HG03108 (cell line): ENCODE results near the gene GGA3.

Source experiments
- ATAC-seq: cut with Tn5 transposase; IDR thresholded peaks from one replicate; pipeline ENCODE4 v1.9.1; 2021; ENCODE audit warnings: moderate library complexity; ENCODE audit not compliant: unreplicated experiment

Gene GGA3

DNA sequence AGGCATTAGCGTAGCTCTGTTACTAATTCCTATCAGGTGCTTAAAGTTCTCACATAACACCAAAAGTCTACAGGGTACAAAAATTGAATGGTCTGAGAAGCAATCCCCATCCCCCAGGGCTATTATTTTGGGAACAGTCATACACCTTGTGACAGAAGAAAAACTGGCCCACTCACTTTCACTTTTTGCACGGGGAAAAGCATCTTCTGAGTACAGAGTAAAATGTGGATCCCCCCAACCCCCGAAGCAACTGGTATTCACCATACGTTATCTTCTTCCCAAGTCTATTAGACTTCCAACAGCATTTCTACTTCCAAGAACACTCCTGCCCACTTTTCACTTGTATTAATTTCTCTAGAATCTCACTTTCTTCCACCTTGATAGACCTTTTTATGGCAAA, 11.8 kb downstream of the GGA3 start:
- ATAC-seq = no peak

DNA sequence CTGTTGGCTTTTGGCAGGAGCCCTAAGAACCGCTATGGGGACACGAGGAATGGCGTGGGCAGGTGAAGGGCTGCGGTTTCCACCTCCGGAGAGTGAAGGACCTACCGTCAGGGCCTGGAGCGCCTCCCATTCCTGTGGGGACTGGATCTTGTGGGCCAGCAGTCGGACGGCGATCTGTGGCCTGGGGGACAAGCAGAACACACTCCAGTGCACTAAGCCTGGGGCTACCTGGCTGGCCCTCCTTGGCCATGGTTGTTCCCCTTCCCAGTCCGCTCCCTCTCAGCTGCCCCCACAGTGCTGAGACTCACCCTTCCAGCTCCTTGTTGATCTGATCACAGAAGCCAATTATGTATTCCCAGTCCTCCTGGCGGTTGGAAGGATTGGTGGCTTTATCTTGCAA, 15.0 kb downstream of the GGA3 start:
- no peak for ATAC-seq

DNA sequence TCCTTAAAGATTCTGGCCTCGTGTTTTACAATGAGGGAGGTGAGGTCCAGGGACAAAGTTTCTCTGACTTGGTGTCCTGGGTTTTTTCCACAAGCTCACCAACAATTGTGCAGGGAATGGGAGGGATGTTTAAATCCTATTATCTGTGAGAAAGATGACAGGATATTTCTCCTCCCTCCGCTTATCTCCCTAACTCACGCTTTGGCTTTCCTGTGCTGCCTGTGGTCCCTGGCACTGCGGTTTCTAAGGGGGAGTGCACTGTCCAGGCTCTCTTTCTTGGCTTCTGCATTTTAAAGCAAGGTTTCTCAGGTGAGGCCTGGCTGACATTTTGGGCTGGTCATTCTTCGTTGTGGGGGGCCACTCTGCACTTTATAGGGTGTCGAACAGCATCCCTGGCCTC, 16.4 kb downstream of the GGA3 start:
- no peak for ATAC-seq

DNA sequence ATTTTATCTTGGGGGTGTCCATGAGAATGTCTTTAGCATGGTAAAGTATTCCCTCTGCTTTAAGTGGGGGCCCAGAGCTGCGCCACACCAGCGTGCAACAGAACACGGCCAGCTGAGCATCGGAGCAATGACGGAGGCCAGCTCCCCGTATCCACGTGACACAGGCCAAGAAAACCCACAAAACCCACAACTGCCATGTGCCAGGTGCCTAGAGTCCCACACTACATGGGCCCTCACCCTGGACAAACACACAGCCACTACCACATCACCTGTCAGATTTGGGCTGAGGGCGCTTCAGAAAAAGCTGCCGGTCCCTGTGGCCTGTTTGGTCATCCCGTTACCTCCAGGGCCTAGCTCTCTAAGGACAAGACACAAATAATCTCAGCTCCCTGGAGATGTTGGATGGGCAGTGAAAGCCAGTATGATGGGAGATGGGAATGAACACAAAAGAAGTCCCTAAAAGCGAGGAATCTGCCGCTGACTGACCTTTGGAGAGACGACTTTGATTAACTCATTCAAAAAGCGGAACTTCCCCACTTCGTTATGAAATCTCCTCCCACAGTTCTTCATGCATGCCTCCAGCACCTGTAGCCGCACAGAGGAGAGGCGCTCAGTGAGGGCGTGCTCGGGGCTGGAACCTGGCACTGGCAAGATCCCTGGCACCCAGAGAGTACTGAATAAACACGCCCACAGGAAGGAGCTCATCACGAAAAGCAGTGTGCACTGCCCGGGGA, 17.1 kb downstream of the GGA3 start:
- no peak for ATAC-seq

DNA sequence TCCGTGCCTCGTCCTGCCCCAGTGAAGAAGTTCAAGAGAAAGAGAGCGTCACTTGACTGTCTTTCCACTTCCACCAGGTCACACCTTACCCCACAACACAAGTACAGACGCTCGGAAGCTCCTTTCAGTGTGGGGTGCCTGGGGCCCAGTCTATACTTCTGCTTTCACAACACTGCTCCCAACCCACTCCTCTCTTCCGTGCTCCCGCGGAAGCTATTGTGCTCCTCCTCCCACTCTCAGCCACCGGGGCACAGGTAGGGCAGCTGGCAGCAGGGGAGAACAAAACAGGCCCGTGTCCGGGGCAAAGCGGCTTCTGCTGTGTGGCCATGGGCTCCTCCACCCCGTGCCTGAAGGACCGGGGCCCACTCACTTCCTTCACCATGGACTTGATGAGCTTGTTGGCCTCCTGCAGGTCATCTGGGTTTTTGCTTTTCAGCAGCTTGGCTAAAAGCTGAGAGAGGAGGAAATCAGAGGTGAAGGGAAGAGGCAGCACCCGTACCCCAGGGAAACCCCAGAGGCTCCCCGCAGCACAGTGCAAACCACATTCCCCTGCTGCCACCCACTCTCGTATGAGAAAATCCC, 18.9 kb downstream of the GGA3 start:
- no peak for ATAC-seq

DNA sequence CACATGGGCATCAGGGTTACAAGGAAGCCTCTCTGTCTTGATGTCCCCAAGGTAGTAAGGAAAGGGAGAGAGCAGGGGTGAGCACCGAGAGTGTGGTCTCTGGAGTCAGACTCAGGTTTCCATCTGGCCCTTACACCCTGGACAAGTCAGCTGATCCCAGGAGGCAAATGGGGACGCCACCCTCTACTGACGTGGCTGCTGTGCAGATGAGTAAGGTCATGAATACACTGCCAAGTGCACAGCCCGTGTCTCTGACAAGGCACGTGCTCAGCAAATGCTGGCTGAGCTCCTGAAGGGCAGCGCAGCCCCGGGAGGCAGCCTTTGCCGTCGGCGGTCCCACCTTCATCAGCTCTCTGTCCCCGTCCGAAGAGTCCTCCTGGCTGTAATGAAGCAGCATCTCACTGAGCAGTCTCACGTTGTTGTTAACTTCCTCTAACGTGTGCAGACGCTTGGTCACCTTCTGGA, 19.4 kb downstream of the GGA3 start:
- no peak for ATAC-seq

DNA sequence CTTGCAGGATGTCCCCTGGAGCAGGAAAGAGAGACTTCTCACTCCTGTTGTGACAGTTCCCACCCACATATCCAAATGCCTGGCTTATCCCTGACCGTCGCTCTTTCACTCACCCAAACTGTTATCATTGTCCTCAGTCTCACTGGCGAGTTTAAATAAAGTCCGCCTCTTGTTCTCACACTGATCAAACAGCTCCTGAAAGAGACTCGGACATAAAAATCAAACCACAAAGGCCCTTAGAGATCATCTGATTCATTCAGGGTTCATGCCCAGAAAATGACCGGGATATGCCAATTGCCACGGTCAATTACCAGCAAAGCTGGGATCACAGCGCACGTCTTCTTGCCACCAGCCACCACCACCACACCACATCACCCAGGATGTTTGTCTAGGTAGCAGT, 19.9 kb downstream of the GGA3 start:
- ATAC-seq = no peak

DNA sequence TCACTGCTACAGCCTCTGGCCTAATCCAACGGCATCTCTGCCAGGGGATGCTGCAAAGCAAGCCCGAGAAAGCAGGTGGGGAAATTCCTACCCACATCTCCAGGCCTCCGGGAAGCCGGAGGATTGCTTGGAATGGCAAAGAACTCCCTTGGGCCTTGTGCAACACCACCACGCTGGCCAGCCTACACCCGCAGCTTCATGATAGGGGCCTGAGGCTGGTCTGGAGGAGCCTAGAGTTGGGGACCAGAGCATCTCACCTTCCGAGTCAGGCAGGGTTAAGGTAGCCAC, 20.3 kb downstream of the GGA3 start:
- no peak for ATAC-seq

DNA sequence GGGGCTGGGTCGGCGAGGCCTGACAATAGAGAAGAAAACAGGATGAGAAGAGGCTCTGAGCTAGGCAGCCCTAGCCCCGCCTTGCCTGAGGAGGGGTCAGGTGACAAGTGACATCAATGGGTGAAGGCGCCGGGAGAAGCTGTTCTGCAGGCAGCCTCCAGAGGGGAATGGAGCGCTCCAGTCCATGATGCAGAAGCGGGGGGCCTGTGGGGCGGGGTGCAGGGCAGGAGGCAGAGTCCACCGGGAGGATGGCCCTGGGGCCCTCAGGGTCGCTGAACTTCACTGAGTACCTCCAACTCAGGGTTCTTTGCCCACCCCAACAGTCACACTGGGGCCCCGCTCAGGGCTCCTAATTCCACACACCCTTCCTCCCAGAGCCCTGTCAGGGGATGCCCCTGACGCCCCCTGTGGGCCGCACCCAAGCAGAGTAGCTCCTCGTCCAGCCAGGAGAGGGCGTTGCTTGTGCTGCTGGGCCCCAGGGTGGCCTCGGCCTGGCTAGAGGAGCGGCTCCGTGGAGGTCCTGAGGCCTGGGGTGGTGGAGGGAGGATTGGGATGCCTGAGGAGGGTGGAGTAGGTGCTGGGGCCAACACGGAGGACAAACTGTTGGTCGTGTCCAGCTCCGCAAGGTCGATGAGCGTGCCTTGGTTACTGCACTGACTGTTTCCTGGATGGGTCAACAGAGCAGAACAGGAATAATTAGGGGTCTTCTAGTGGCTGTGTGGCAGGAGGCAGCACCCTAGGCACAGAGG, 20.8 kb downstream of the GGA3 start:
- ATAC-seq = no peak

DNA sequence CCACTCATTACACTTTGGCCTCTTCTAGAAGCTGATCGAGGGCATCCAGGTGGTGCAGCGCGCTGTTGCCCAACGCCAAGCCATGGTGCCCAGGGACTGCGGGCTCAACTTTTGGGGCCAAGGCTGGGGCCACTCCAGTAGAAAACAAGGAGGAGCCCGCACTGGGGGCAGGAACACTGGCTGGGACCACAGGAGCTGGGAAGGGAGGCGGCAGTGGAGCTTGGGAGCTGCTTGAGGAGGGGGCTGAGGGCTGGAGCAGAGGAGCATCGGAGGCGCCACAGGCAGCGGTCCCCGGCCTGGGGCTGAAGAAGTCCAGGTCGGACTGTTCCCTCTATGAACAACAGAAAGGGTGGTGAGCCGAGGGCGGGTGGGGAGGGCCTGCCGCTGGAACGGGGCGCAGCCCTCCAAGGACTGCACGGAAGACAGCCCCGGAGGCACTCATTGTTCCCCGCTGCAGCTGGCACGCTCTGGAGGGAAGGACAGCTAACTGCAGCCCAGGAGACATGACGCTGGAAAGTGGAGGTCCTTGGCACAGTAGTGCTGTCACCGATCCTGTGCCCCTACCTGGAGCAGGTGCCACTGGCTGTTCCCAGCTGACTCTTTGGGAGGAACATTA, 21.5 kb downstream of the GGA3 start:
- ATAC-seq = no peak

DNA sequence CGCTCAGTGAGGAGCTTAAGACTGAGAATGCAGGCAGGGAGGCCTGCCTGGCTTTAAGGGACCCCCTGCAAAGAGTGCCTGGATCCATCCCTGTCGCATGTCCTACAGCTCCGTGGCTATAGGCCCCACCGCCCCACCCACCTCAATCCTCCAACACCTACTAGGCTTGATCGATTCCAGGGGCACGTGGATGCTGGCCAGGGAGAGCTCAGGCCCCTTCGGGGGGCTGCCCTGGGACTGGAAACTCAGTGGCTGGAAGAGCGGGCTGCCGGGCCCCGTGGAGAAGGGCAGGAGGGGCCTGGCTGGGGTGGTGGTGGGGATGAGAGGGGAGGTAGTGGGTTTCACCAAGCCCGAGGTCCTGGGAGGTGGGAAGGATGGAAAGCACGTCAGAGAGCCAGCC, 22.2 kb downstream of the GGA3 start:
- ATAC-seq = no peak

DNA sequence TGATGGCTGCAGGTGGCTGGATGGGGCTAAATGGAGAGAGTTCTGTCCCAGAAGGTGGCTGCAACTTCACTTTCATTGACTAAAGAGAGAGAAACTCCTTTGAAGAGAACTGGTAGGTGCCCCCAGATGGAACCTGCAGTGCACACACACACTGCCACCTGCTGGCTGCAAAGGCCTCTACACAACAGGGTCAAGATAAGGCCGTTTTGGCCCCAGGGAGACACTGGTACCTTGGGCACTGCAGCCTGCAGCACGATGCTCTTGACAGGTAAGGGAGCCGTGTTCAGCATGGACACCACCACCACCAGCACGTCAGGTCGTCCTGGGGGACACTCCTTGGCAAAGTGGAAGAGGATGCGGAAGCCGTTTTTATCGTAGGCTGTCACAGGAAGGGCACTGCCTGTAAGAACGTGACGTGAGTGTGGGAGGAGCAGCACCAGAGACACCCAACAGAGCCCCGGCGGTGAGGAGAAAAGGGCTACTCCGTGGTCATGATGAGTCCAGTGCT, 22.7 kb downstream of the GGA3 start:
- no peak for ATAC-seq

DNA sequence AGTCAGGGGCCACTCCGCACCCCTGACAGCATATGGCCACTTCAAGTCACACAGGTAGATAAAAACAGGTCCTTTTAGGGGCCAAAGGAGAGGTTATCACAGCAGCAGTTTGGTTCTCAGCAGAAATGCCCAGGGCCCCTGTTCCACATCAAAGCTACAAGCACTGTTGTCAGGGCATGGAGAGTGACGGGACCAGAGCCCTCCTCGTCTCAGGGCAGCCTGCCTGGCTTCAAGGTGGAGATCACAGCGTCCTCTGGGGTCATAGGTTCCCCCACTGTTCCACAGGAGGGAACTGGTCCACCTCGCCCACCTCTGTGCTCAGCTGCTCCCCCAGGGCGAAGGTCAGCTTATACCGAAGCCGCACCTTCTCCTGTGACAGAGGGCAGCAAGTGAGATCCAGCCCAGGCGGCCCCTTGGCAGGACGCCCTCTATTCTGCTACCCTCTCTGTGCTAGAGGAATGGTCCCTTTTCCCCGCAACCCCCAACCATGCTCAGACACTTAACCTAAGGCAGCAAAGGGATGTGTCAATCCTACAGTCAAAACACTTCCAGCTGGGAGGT, 23.3 kb downstream of the GGA3 start:
- no peak for ATAC-seq

DNA sequence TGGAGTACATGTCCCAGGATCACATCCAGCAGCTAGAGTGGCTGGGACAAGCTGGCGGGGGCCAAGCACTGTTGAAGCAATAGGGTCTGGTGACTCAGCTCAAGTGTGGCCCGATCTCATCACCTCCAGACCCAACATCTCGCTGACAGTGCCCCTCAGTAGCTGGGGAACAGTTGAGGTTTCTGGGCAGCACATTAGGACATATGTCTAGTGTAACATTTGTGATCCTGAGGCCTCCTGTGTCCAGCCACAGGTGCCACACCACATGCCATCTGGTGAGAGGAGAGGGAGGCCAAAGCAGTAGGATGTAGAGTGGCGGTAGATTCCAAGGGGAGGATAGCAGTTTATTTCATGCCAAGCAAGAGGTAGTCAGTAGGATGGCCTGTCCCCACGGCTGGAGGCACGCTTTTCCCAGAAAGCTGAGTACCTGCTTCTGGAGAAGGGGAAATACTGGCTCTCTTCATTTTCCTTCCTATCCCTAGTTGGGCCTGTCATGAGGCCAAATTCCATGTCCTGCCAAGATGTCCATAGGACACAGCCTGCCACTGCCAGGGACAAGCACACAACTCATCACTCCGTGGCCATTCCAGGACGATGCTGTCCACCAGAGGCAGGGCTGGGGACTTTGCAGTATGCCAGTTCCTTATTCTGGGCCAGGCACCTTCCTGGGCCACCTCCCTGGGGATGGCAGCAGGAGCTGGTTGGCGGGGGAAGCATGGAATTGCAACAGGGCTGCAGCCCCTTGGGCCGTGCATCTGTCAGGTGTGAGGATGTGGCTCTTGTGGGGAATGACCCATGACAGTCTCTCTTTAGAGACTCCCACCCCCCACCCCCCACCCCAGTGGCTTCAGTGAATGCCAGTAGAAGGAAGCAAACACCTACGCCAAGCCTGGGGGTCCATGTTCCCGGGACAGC, 24.0 kb downstream of the GGA3 start:
- no peak for ATAC-seq

DNA sequence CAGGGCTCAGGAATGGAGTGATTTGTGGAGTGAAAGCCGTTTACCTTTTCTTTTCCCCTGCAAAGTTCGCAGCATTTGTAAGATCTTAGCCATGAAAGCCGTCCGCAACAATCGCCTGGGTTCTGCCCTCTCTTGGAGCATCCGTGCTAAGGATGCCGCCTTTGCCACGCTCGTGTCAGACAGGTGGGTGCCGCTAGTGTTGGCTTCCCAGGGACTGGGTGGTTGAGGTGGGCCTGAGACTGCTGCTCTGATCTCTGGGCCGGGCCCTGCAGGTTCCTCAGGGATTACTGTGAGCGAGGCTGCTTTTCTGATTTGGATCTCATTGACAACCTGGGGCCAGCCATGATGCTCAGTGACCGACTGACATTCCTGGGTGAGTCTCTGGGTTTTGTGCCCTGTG, 28.6 kb downstream of the GGA3 start:
- no peak for ATAC-seq

DNA sequence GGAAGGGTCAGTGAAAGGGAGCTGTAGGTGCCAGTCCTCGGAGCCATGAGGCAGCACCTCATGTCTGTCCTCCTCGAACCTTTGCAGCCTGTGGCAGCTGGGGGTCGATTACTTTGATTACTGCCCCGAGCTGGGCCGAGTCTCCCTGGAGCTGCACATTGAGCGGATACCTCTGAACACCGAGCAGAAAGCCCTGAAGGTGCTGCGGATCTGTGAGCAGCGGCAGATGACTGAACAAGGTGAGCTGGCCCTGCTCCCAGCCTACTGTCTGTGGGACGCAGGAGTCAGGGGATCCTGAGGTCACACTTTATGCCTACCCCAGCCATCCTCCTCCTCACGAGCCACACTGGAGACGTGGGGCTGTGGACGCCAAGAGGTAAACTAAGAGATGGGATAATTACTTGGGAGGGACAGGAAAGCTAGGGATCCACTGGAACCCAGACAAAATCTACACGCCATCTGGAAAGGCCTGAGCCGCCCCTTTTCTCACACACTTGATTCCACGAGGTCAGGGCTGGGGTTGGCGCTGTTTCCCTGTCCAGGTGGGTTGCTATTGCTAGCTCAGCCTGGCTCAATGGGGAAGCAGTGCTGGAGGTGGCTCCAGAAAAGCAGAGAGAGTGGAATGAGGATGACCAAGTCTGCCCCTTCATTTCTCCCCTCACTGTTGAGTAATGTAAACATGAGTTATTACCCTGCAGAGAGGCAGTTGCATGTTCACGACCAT, 29.5 kb downstream of the GGA3 start:
- ATAC-seq = no peak

DNA sequence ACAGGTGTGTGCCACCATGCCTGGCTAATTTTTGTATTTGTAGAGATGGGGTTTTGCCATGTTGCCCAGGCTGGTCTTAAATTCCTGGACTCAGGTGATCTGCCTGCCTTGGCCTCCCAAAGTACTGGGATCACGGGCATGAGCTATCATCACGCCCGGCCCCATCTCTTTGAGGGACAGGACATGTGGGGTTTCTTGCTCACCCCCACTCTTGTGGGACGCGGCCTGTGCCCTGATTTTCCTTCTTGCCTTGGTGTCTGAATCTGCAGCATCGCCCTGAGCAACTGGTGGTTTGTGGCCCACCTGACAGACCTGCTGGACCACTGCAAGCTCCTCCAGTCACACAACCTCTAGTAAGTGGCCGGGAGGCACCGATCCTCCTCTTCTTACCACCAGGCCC, 30.3 kb downstream of the GGA3 start:
- no peak for ATAC-seq

DNA sequence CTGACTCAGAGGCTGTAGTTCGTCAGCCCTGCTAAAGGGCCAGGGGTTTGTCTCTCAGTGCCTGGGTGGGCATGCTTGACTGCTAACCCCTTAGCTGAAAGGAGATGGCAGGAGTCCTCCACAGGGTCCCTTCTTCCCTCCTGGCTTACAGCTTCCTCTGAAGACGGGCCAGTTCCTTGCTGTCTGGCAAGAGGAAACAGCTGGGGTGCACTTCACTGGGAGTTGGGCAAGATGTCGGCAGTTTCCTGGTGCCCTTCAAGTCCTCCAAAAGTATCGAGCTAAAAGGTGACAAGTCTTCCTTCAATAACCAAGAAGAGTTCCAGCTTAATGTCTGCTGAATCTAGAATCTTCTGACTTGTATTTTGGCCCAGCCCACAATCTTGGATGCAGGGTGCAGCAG, 32.6 kb downstream of the GGA3 start:
- ATAC-seq = no peak

DNA sequence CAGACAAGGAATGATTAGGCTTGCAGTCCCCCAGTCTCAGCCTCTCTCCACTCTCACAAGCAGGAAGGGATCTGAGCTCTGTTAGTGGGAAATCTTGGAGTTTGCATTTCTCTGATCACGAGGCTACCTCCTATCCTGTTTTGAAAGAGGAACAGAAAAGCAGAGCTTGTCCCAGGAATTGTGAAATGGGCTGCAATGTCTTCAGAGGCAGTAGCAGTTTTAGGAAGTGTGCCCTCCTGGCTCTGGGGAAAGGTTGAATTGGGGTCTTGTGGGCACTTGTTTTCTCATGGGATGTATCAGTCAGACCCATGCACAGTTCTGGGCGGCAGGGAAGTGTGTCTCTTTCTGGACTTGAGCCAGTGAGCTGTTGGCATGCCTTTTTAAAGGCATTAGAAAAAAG, 33.1 kb downstream of the GGA3 start:
- ATAC-seq = no peak

DNA sequence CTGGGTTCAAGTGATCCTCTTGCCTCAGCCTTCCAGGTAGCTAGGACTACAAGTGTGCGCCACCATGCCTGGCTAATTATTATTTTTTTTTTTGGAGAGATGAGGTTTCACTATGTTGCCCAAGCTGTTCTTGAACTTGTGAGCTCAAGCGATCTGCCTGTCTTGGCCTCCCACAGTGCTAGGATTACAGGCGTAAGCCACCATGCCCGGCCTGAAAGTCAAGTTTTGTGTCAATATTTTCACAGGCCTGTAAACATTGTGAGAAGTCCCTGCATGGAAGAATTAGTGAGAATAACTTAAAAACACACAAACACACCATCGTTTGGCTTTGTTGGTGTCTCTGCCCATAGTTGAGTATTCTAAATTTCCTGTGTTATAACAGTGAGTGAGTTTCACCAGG, 33.7 kb downstream of the GGA3 start:
- no peak for ATAC-seq
